ENCODE measurements around the gene PAM16.

Gene PAM16

GRCh38 chr16:4316864-4317531, 34.1 kb downstream of the PAM16 start:
- peak overlapping the region; percentile 46; the same call in 1 of the 2 replicates for H3K4me3 ChIP-seq (ENCODE audit: low read length)

GRCh38 chr16:4316108-4316863, 34.8 kb downstream of the PAM16 start:
- WGBS (ENCODE audit: insufficient coverage, insufficient read length) = no CpG with 5 or more reads among the region's 93 CpGs
- no peaks in the 10 kb centered on the region for H3K9me3 ChIP-seq (ENCODE audit: control insufficient read depth, insufficient read depth, low read length)
- peak overlapping the region; percentile 46 for H3K4me3 ChIP-seq (ENCODE audit: low read length)
- DNase-seq (ENCODE audit: low read depth, low spot score) = no peak
- peaks cover 14% of the 10 kb centered on the region for H3K4me1 ChIP-seq (ENCODE audit: control insufficient read depth, insufficient read depth, low read length)
- H3K27ac ChIP-seq (ENCODE audit: low read length) = no peak overlapping the region
- H3K27me3 ChIP-seq (ENCODE audit: control insufficient read depth, insufficient read depth, low read length) = peaks cover 3% of the 10 kb centered on the region; the same call in 1 of the 2 replicates
- no peaks in the 10 kb centered on the region for H3K36me3 ChIP-seq (ENCODE audit: control insufficient read depth, insufficient read depth, low read length)

More at GRCh38 chr16:4316864-4317531, 34.1 kb downstream of the PAM16 start:
- Histone ChIP-seq H3K27me3 (ENCODE audit: control insufficient read depth, insufficient read depth, low read length) (peaks cover 3% of the 10 kb centered on the region; the same call in 1 of the 2 replicates), H3K27ac (ENCODE audit: low read length) (no peak overlapping the region), H3K4me1 (ENCODE audit: control insufficient read depth, insufficient read depth, low read length) (peaks cover 14% of the 10 kb centered on the region), H3K9me3 (ENCODE audit: control insufficient read depth, insufficient read depth, low read length) (no peaks in the 10 kb centered on the region), H3K36me3 (ENCODE audit: control insufficient read depth, insufficient read depth, low read length) (no peaks in the 10 kb centered on the region)
- no peak for DNase-seq (ENCODE audit: low read depth, low spot score)
- WGBS (ENCODE audit: insufficient coverage, insufficient read length) = no CpG with 5 or more reads among the region's 20 CpGs

GRCh38 chr16:4315186-4316107, 35.7 kb downstream of the PAM16 start, which contains the start of gene GLIS2:
GLIS2 (plus strand) TSS chr16:4316067; CDS start chr16:4332281, 16,214 bp downstream.
- no CpG with 5 or more reads among the region's 115 CpGs for WGBS (ENCODE audit: insufficient coverage, insufficient read length)
- H3K36me3 ChIP-seq (ENCODE audit: control insufficient read depth, insufficient read depth, low read length) = no peaks in the 10 kb centered on the region
- H3K27me3 ChIP-seq (ENCODE audit: control insufficient read depth, insufficient read depth, low read length) = peaks cover 3% of the 10 kb centered on the region; the same call in 1 of the 2 replicates
- peak within 1 kb of the TSS; percentile 46 for H3K4me3 ChIP-seq (ENCODE audit: low read length)
- DNase-seq (ENCODE audit: low read depth, low spot score) = no peak
- no peaks in the 10 kb centered on the region for H3K9me3 ChIP-seq (ENCODE audit: control insufficient read depth, insufficient read depth, low read length)
- H3K27ac ChIP-seq (ENCODE audit: low read length) = no peak within 1 kb of the TSS
- H3K4me1 ChIP-seq (ENCODE audit: control insufficient read depth, insufficient read depth, low read length) = peaks cover 14% of the 10 kb centered on the region

- Histone ChIP-seq H3K9me3 (ENCODE audit: control insufficient read depth, insufficient read depth, low read length) (no peaks in the 10 kb centered on the region), H3K4me1 (ENCODE audit: control insufficient read depth, insufficient read depth, low read length) (peaks cover 16% of the 10 kb centered on the region), H3K27me3 (ENCODE audit: control insufficient read depth, insufficient read depth, low read length) (peaks cover 3% of the 10 kb centered on the region; the same call in 1 of the 2 replicates), H3K27ac (ENCODE audit: low read length) (no peak overlapping the region), H3K4me3 (ENCODE audit: low read length) (peak overlapping the region; percentile 46; the same call in 1 of the 2 replicates), H3K36me3 (ENCODE audit: control insufficient read depth, insufficient read depth, low read length) (no peaks in the 10 kb centered on the region)
- no peak for DNase-seq (ENCODE audit: low read depth, low spot score)
- WGBS (ENCODE audit: insufficient coverage, insufficient read length) = no CpG with 5 or more reads among the region's 33 CpGs
Observed at GRCh38 chr16:4314532-4315185, 36.5 kb downstream of the PAM16 start.

GRCh38 chr16:4313563-4314531, 37.3 kb downstream of the PAM16 start:
- Histone ChIP-seq H3K4me3 (ENCODE audit: low read length) (no peak overlapping the region), H3K27me3 (ENCODE audit: control insufficient read depth, insufficient read depth, low read length) (peaks cover 3% of the 10 kb centered on the region; the same call in 1 of the 2 replicates), H3K36me3 (ENCODE audit: control insufficient read depth, insufficient read depth, low read length) (no peaks in the 10 kb centered on the region), H3K9me3 (ENCODE audit: control insufficient read depth, insufficient read depth, low read length) (no peaks in the 10 kb centered on the region), H3K4me1 (ENCODE audit: control insufficient read depth, insufficient read depth, low read length) (peaks cover 16% of the 10 kb centered on the region), H3K27ac (ENCODE audit: low read length) (no peak overlapping the region)
- no CpG with 5 or more reads among the region's 43 CpGs for WGBS (ENCODE audit: insufficient coverage, insufficient read length)
- DNase-seq (ENCODE audit: low read depth, low spot score) = no peak

GRCh38 chr16:4309833-4310266, 41.3 kb downstream of the PAM16 start:
- Histone ChIP-seq H3K36me3 (ENCODE audit: control insufficient read depth, insufficient read depth, low read length) (no peaks in the 10 kb centered on the region), H3K27ac (ENCODE audit: low read length) (no peak overlapping the region), H3K27me3 (ENCODE audit: control insufficient read depth, insufficient read depth, low read length) (peaks cover 3% of the 10 kb centered on the region; the same call in 1 of the 2 replicates), H3K4me3 (ENCODE audit: low read length) (no peak overlapping the region), H3K4me1 (ENCODE audit: control insufficient read depth, insufficient read depth, low read length) (peaks cover 6% of the 10 kb centered on the region; the same call in 1 of the 2 replicates), H3K9me3 (ENCODE audit: control insufficient read depth, insufficient read depth, low read length) (no peaks in the 10 kb centered on the region)
- DNase-seq (ENCODE audit: low read depth, low spot score) = peak; percentile 81
- no CpG with 5 or more reads among the region's 11 CpGs for WGBS (ENCODE audit: insufficient coverage, insufficient read length)

- DNase-seq (ENCODE audit: low read depth, low spot score) = no peak
- WGBS (ENCODE audit: insufficient coverage, insufficient read length) = no CpG with 5 or more reads among the region's 14 CpGs
- peaks cover 5% of the 10 kb centered on the region for H3K4me1 ChIP-seq (ENCODE audit: control insufficient read depth, insufficient read depth, low read length)
- peaks cover 1% of the 10 kb centered on the region; the same call in 1 of the 2 replicates for H3K27me3 ChIP-seq (ENCODE audit: control insufficient read depth, insufficient read depth, low read length)
- H3K4me3 ChIP-seq (ENCODE audit: low read length) = no peak overlapping the region
- H3K27ac ChIP-seq (ENCODE audit: low read length) = no peak overlapping the region
- H3K36me3 ChIP-seq (ENCODE audit: control insufficient read depth, insufficient read depth, low read length) = no peaks in the 10 kb centered on the region
- no peaks in the 10 kb centered on the region for H3K9me3 ChIP-seq (ENCODE audit: control insufficient read depth, insufficient read depth, low read length)
Observed at GRCh38 chr16:4309102-4309832, 41.9 kb downstream of the PAM16 start.

- no CpG with 5 or more reads among the region's 68 CpGs for WGBS (ENCODE audit: insufficient coverage, insufficient read length)
- Histone ChIP-seq H3K36me3 (ENCODE audit: control insufficient read depth, insufficient read depth, low read length) (no peaks in the 10 kb centered on the region), H3K27ac (ENCODE audit: low read length) (no peak overlapping the region), H3K9me3 (ENCODE audit: control insufficient read depth, insufficient read depth, low read length) (no peaks in the 10 kb centered on the region), H3K27me3 (ENCODE audit: control insufficient read depth, insufficient read depth, low read length) (no peaks in the 10 kb centered on the region), H3K4me1 (ENCODE audit: control insufficient read depth, insufficient read depth, low read length) (peaks cover 7% of the 10 kb centered on the region), H3K4me3 (ENCODE audit: low read length) (peak overlapping the region; percentile 74)
- DNase-seq (ENCODE audit: low read depth, low spot score) = peak; percentile 79
Observed at GRCh38 chr16:4307215-4308037, 43.7 kb downstream of the PAM16 start.

Measured in iPS DF 6.9 (cell line).